Measurements from ENCODE around the gene OR8G1.

DNA sequence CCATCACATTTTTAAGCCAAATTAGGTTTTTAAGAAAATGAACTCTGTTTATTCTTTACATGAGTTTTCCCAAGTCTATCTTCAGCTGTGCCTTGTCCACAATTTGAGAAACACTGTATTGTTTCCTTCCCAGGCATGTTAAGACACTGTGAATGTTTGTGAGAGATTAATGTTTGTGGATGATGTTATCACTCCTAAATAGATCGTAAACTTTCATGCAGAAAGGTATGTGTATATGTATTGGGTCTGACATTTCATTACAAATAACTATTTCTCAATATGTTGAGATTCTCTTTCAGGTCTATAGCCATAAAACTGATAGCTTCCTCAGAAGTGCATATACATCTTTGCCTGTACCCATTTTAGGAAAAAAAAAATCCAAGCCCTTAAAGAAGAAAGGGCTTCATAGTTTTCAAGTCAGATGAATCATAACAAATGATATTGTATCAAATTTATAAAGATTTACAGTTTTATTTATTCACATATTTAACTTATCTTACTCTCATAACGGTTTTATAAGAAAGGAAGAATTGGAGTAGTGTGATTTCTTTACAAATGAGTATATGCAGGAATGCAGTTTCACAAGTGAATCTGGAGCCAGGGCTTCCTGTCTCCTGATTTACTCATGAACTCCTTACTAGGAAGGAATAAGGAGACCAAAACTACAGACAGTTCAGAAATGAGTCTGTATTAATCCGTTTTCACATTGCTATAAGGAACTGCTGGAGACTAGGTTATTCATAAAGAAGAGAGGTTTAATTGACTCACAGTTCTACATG is 61.6 kb downstream of the OR8G1 start:
- TF ChIP-seq EZH2 (IDR thresholded peaks at IDR 0.05): no peak
- no peak for TF ChIP-seq CTCF (IDR thresholded peaks at IDR 0.05)

Data from neural progenitor cell (in vitro differentiated cells).